H9 (cell line): Measurements from ENCODE around the gene DMD. TPM values are rescaled to one million over a fixed set of nuclear protein-coding genes. Genes with fewer than 3 reads are reported as not detected.

Source experiments
- DNase-seq: peaks from one replicate; pipeline ENCODE4 v3.0.0-alpha.2; 2017
- H2AFZ ChIP-seq: one replicate; pipeline ENCODE4 v1.6.1; 2013; ENCODE audit warnings: mild to moderate bottlenecking, low read length, control low read depth, moderate library complexity
- H2AK5ac ChIP-seq: 2 replicates; pipeline ENCODE4 v1.6.1; 2013; ENCODE audit warnings: low read length, control low read depth, mixed read lengths; ENCODE audit not compliant: insufficient read length
- H2BK120ac ChIP-seq: one replicate; pipeline ENCODE4 v1.6.1; 2013; ENCODE audit warnings: low read depth, mild to moderate bottlenecking, low read length, control low read depth, inconsistent platforms; ENCODE audit not compliant: poor library complexity, severe bottlenecking
- H2BK12ac ChIP-seq: 2 replicates; pipeline ENCODE4 v1.6.1; 2013; ENCODE audit warnings: low read length, control low read depth, mixed read lengths, low read depth; ENCODE audit not compliant: insufficient read length
- H2BK15ac ChIP-seq: 2 replicates; pipeline ENCODE4 v1.6.1; 2013; ENCODE audit warnings: low read depth, low read length, control low read depth
- H2BK20ac ChIP-seq: one replicate; pipeline ENCODE4 v1.6.1; 2013; ENCODE audit warnings: low read depth, mild to moderate bottlenecking, low read length, control low read depth, inconsistent platforms; ENCODE audit not compliant: poor library complexity, severe bottlenecking
- H2BK5ac ChIP-seq: 2 replicates; pipeline ENCODE4 v1.6.1; 2013; ENCODE audit warnings: low read length, control low read depth, mixed read lengths; ENCODE audit not compliant: insufficient read length
- H3K14ac ChIP-seq: 2 replicates; pipeline ENCODE4 v1.6.1; 2013; ENCODE audit warnings: low read length, control low read depth; ENCODE audit not compliant: insufficient read depth
- H3K18ac ChIP-seq: 2 replicates; pipeline ENCODE4 v1.6.1; 2013; ENCODE audit warnings: low read depth, mild to moderate bottlenecking, mixed read lengths, low read length, control low read depth; ENCODE audit not compliant: insufficient read length
- H3K23ac ChIP-seq: 2 replicates; pipeline ENCODE4 v1.6.1; 2013; ENCODE audit warnings: low read length, control low read depth, mixed read lengths, low read depth; ENCODE audit not compliant: insufficient read length
- H3K23me2 ChIP-seq: 2 replicates; pipeline ENCODE4 v1.6.1; 2013; ENCODE audit warnings: low read depth, mild to moderate bottlenecking, mixed read lengths, low read length, control low read depth; ENCODE audit not compliant: insufficient read length, poor library complexity, severe bottlenecking
- H3K27ac ChIP-seq: 2 replicates; pipeline ENCODE4 v1.5.1; 2013; ENCODE audit warnings: low read length, control low read depth, mixed read lengths, low read depth; ENCODE audit not compliant: insufficient read length
- H3K27me3 ChIP-seq: 2 replicates; pipeline ENCODE4 v1.6.1; 2013; ENCODE audit warnings: low read length, control low read depth, inconsistent platforms; ENCODE audit not compliant: insufficient read depth
- H3K4ac ChIP-seq: 2 replicates; pipeline ENCODE4 v1.6.1; 2013; ENCODE audit warnings: low read depth, mild to moderate bottlenecking, control low read depth, inconsistent platforms, low read length, moderate library complexity
- H3K4me1 ChIP-seq: 2 replicates; pipeline ENCODE4 v1.6.1; 2013; ENCODE audit warnings: low read length, control low read depth, inconsistent platforms; ENCODE audit not compliant: insufficient read depth
- H3K4me2 ChIP-seq: 2 replicates; pipeline ENCODE4 v1.6.1; 2013; ENCODE audit warnings: low read length, control low read depth, mixed read lengths; ENCODE audit not compliant: insufficient read length, insufficient read depth
- H3K56ac ChIP-seq: 2 replicates; pipeline ENCODE4 v1.6.1; 2013; ENCODE audit warnings: low read depth, mild to moderate bottlenecking, mixed read lengths, low read length, control low read depth; ENCODE audit not compliant: insufficient read length
- H3K79me1 ChIP-seq: 2 replicates; pipeline ENCODE4 v1.6.1; 2013; ENCODE audit warnings: low read depth, mild to moderate bottlenecking, moderate library complexity, low read length, control low read depth, inconsistent platforms; ENCODE audit not compliant: insufficient read depth, poor library complexity, severe bottlenecking
- H3K79me2 ChIP-seq: 2 replicates; pipeline ENCODE4 v1.6.1; 2013; ENCODE audit warnings: low read length, control low read depth, inconsistent platforms; ENCODE audit not compliant: insufficient read depth
- H3K9ac ChIP-seq: 2 replicates; pipeline ENCODE4 v1.6.1; 2013; ENCODE audit warnings: low read length, control low read depth, mixed read lengths; ENCODE audit not compliant: insufficient read length; ENCODE audit errors: extremely low read depth
- H3K9me3 ChIP-seq: one replicate; pipeline ENCODE4 v1.6.1; 2013; ENCODE audit warnings: low read depth, low read length, inconsistent platforms; ENCODE audit not compliant: control insufficient read depth
- H3T11ph ChIP-seq: one replicate; pipeline ENCODE4 v1.6.1; 2013; ENCODE audit warnings: mild to moderate bottlenecking, low read length, control low read depth, inconsistent platforms
- H4K20me1 ChIP-seq: one replicate; pipeline ENCODE4 v1.6.1; 2013; ENCODE audit not compliant: control insufficient read depth, insufficient read length, insufficient read depth
- H4K5ac ChIP-seq: 2 replicates; pipeline ENCODE4 v1.6.1; 2013; ENCODE audit warnings: low read depth, mild to moderate bottlenecking, mixed read lengths, low read length, control low read depth; ENCODE audit not compliant: insufficient read length
- H4K8ac ChIP-seq: replicated peaks from 2 replicates; pipeline ENCODE4 v1.6.1; 2013; ENCODE audit warnings: low read length, control low read depth, mixed read lengths, low read depth; ENCODE audit not compliant: insufficient read length
- H4K91ac ChIP-seq: 2 replicates; pipeline ENCODE4 v1.6.1; 2013; ENCODE audit warnings: low read depth, mild to moderate bottlenecking, moderate library complexity, mixed read lengths, low read length, control low read depth; ENCODE audit not compliant: insufficient read length
- H3K27ac Mint-ChIP-seq, 3 experiments: 2 replicates in 2 of 3; 3 replicates in 1 of 3; pipeline ENCODE4 v1.8.0; 2020 to 2021; ENCODE audit warnings: mixed read lengths in 3 of 3, mild to moderate bottlenecking in 1 of 3, moderate library complexity in 1 of 3
- H3K27me3 Mint-ChIP-seq: 2 replicates; pipeline ENCODE4 v1.8.0; 2021; ENCODE audit warnings: low read depth, mild to moderate bottlenecking, moderate library complexity, mixed read lengths
- H3K36me3 Mint-ChIP-seq, 3 experiments: 2 replicates in 2 of 3; 3 replicates in 1 of 3; pipeline ENCODE4 v1.8.0; 2020 to 2021; ENCODE audit warnings: low read depth in 3 of 3, mixed read lengths in 3 of 3; ENCODE audit not compliant: insufficient read depth in 1 of 3
- H3K4me1 Mint-ChIP-seq, 2 experiments: 2 replicates each; pipeline ENCODE4 v1.8.0; 2020; ENCODE audit warnings: mixed read lengths in 2 of 2
- H3K4me3 Mint-ChIP-seq, 2 experiments: 2 replicates in 1 of 2; 3 replicates in 1 of 2; pipeline ENCODE4 v1.8.0; 2020 to 2021; ENCODE audit warnings: mild to moderate bottlenecking in 2 of 2, mixed read lengths in 2 of 2, moderate library complexity in 1 of 2
- H3K9me3 Mint-ChIP-seq, 2 experiments: 2 replicates in 1 of 2; 3 replicates in 1 of 2; pipeline ENCODE4 v1.8.0; 2020; ENCODE audit warnings: mild to moderate bottlenecking in 2 of 2, mixed read lengths in 2 of 2, moderate library complexity in 1 of 2
- total RNA-seq: library from RNA; stranded (reverse); gene quantifications from 2 replicates; pipeline ENCODE4 v1.2.1, GENCODE V29; 2021
- TF ChIP-seq, protein P1 (sequence below): fragments of 200-600 bp; sonication (generic); conservative IDR thresholded peaks from 3 replicates; pipeline ENCODE4 v1.8.0; 2021; ENCODE audit warnings: antibody characterized with exemption, mild to moderate bottlenecking

Gene DMD
- total RNA-seq, 1 experiment from 2014 or later, result 3.8 TPM

DNA sequence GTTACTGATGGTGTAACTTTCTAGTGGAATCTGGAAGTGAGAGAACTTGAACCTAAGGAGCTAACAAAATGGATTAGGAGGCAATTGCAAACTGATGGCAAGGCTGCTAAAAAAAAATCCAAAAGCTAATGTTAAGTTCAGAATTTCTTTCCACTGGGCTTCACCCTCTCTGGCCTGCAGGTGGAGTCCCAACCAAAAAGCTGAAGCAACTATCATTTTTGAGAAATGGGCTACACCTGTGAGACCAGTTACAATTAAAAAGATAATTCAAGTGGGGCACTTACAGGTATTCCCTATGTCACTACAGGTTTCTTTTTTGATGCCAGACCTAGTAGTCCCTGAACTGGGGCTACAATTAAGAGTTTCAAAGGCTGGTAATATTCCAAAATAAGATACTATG, 1997.4 kb downstream of the DMD start:
- Mint-ChIP-seq H3K36me3 (peaks cover 0 to 6% (median 0%) of the 10 kb centered on the region in 3 experiments; a peak in 3 of 7 replicates), H3K9me3 (peaks cover 38 to 49% of the 10 kb centered on the region in 2 experiments), H3K27me3 (no peaks in the 10 kb centered on the region), H3K27ac (no peak overlapping the region), H3K4me1 (peaks cover 20 to 24% of the 10 kb centered on the region in 2 experiments), H3K4me3 (no peak overlapping the region)
- no peak overlapping the region for H2BK20ac ChIP-seq
- H3K4me2 ChIP-seq, result no peak overlapping the region
- no peaks in the 10 kb centered on the region; the same call in 1 of the 2 replicates for H3K4me1 ChIP-seq
- no peaks in the 10 kb centered on the region for H4K20me1 ChIP-seq
- no peak overlapping the region for H3K23ac ChIP-seq
- no peaks in the 10 kb centered on the region for H3K9me3 ChIP-seq
- no peak overlapping the region for H4K91ac ChIP-seq
- H3K18ac ChIP-seq, result no peak overlapping the region
- H3T11ph ChIP-seq, result no peak overlapping the region
- H2AFZ ChIP-seq, result no peak overlapping the region
- H3K14ac ChIP-seq, result no peak overlapping the region
- DNase-seq, result no peak
- H3K27ac ChIP-seq, result no peak overlapping the region
- H3K23me2 ChIP-seq, result no peaks in the 10 kb centered on the region
- no peak overlapping the region for H2BK5ac ChIP-seq
- H2BK15ac ChIP-seq, result no peak overlapping the region
- no peak overlapping the region for H4K5ac ChIP-seq
- H2AK5ac ChIP-seq, result no peak overlapping the region
- no peaks in the 10 kb centered on the region for H3K27me3 ChIP-seq
- H4K8ac ChIP-seq, result no peak overlapping the region
- TF ChIP-seq, protein P1, sequence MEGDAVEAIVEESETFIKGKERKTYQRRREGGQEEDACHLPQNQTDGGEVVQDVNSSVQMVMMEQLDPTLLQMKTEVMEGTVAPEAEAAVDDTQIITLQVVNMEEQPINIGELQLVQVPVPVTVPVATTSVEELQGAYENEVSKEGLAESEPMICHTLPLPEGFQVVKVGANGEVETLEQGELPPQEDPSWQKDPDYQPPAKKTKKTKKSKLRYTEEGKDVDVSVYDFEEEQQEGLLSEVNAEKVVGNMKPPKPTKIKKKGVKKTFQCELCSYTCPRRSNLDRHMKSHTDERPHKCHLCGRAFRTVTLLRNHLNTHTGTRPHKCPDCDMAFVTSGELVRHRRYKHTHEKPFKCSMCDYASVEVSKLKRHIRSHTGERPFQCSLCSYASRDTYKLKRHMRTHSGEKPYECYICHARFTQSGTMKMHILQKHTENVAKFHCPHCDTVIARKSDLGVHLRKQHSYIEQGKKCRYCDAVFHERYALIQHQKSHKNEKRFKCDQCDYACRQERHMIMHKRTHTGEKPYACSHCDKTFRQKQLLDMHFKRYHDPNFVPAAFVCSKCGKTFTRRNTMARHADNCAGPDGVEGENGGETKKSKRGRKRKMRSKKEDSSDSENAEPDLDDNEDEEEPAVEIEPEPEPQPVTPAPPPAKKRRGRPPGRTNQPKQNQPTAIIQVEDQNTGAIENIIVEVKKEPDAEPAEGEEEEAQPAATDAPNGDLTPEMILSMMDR, result peak; percentile 59
- no peaks in the 10 kb centered on the region for H3K79me1 ChIP-seq
- H3K4ac ChIP-seq, result no peak overlapping the region
- H2BK120ac ChIP-seq, result no peak overlapping the region
- no peak overlapping the region for H3K9ac ChIP-seq
- no peak overlapping the region for H2BK12ac ChIP-seq
- no peaks in the 10 kb centered on the region for H3K79me2 ChIP-seq
- H3K56ac ChIP-seq, result no peak overlapping the region
